K562 (cell line): Measurements from ENCODE around the gene RASGRP1.

ENCODE experiments used
- REST ChIP-seq, 2 experiments: fragments of 450-650 bp; formaldehyde crosslinking in 1 of 2; IDR thresholded peaks; 2 replicates each; pipeline versions ENCODE4 v1.4.0 to v1.6.1; 2014 to 2020; ENCODE audit warnings: mild to moderate bottlenecking in 2 of 2, borderline replicate concordance in 1 of 2, low read depth in 1 of 2
- YY1 ChIP-seq, 3 experiments: IDR thresholded peaks; 2 replicates each; pipeline ENCODE4 v1.6.1; 2011; ENCODE audit warnings: low read length in 2 of 3, mild to moderate bottlenecking in 2 of 3, moderate library complexity in 2 of 3, borderline replicate concordance in 1 of 3, control low read depth in 1 of 3, low read depth in 1 of 3; ENCODE audit not compliant: insufficient read depth in 3 of 3, insufficient replicate concordance in 2 of 3, control insufficient read depth in 1 of 3, insufficient read length in 1 of 3; ENCODE audit errors: extremely low read depth in 1 of 3

GRCh38 chr15:38470816-38471215 lies 93.8 kb downstream of the RASGRP1 start:
- TF ChIP-seq YY1 (IDR thresholded peaks at IDR 0.05; ENCODE audit: borderline replicate concordance in 1 of 3, control insufficient read depth in 1 of 3, extremely low read depth in 1 of 3, insufficient read depth in 3 of 3, insufficient read length in 1 of 3, insufficient replicate concordance in 2 of 3, low read depth in 1 of 3, low read length in 2 of 3) (no peak), REST (IDR thresholded peaks at IDR 0.05; ENCODE audit: borderline replicate concordance) (no peak), REST (CRISPR knock-in tag; IDR thresholded peaks at IDR 0.05; ENCODE audit: low read depth) (no peak)
